Pulmonary artery endothelial cell (primary cell): ENCODE measurements around the gene RAB27B. TPM values are rescaled to one million over a fixed set of nuclear protein-coding genes. Genes with fewer than 3 reads are reported as not detected.
"Not testable (repeated sequence)": the region's sequence is repeated elsewhere in the genome, so short reads cannot be mapped to it uniquely, and the experiment has no call there.

Source experiments
- DNase-seq: peaks from one replicate; pipeline ENCODE4 v3.0.0-alpha.2; 2011; ENCODE audit warnings: low read depth, low spot score
- total RNA-seq: library from RNA; depleted of rRNA; stranded (reverse); fragments of >200 nt; gene quantifications from 2 replicates; pipeline ENCODE4 v1.2.3, GENCODE V29; 2014

Gene RAB27B
- total RNA-seq, 1 donor from 2014 or later: 0.13 TPM

GRCh38 chr18:54815086-54815485 is 13.2 kb upstream of the RAB27B start:
- no peak for DNase-seq

GRCh38 chr18:54820785-54821275 is 7.4 kb upstream of the RAB27B start:
- not testable (repeated sequence) for DNase-seq

GRCh38 chr18:54822872-54823845 is 5.1 kb upstream of the RAB27B start:
- DNase-seq: no peak

GRCh38 chr18:54824761-54825160 is 3.5 kb upstream of the RAB27B start:
- DNase-seq: no peak

- no peak for DNase-seq
Observed at GRCh38 chr18:54825601-54826344, 2.5 kb upstream of the RAB27B start.

- no peak for DNase-seq
Observed at GRCh38 chr18:54828986-54829385, 709 bp downstream of the RAB27B start.

- no peak for DNase-seq
Observed at GRCh38 chr18:54829856-54830255, 1.6 kb downstream of the RAB27B start.

GRCh38 chr18:54830260-54830659 is 2.0 kb downstream of the RAB27B start:
- no peak for DNase-seq

- DNase-seq: no peak
Observed at GRCh38 chr18:54830866-54831265, 2.6 kb downstream of the RAB27B start.

GRCh38 chr18:54835944-54836343 is 7.7 kb downstream of the RAB27B start:
- no peak for DNase-seq

GRCh38 chr18:54843314-54843713 is 15.0 kb downstream of the RAB27B start:
- DNase-seq: no peak

- DNase-seq: no peak
Observed at GRCh38 chr18:54845787-54846186, 17.5 kb downstream of the RAB27B start.

GRCh38 chr18:54848121-54848520 is 19.8 kb downstream of the RAB27B start:
- DNase-seq: no peak

GRCh38 chr18:54849683-54850082 is 21.4 kb downstream of the RAB27B start:
- no peak for DNase-seq

- DNase-seq: no peak
Observed at GRCh38 chr18:54850598-54850997, 22.3 kb downstream of the RAB27B start.

- DNase-seq: no peak
Observed at GRCh38 chr18:54852780-54853675, 24.8 kb downstream of the RAB27B start.

- not testable (repeated sequence) for DNase-seq
Observed at GRCh38 chr18:54855050-54855449, 26.8 kb downstream of the RAB27B start.

- DNase-seq: no peak
Observed at GRCh38 chr18:54856105-54856646, 27.9 kb downstream of the RAB27B start.

- no peak for DNase-seq
Observed at GRCh38 chr18:54857499-54857898, 29.2 kb downstream of the RAB27B start.

GRCh38 chr18:54859667-54860421 is 31.6 kb downstream of the RAB27B start:
- DNase-seq: no peak
